Endothelial cell of umbilical vein (primary cell): ENCODE data around the gene CDK5RAP2. TPM values are rescaled to one million over a fixed set of nuclear protein-coding genes. Genes with fewer than 3 reads are reported as not detected.

Experiments used
- BruUV-seq: library from RNA; stranded (reverse); fragments of 400-500 nt; replicated peaks from 2 replicates; lab custom pipeline; 2021; lab: Mats Ljungman, UMichigan
- CTCF ChIA-PET: fragments of 300-600, 350-600 bp; sonication (Branson Sonifier 250); formaldehyde crosslinking; loops from one replicate; lab custom pipeline; 2021; ENCODE audit warnings: antibody characterized with exemption, inconsistent platforms; lab: Charles Lee
- POLR2A ChIA-PET: fragments of 300-600, 350-600 bp; sonication (Branson Sonifier 250); formaldehyde crosslinking; loops from one replicate; lab custom pipeline; 2021; ENCODE audit warnings: antibody characterized with exemption, inconsistent platforms; lab: Charles Lee
- DNase-seq: peaks from one replicate; pipeline ENCODE4 v3.0.0-alpha.2; 2011; ENCODE audit warnings: low read depth, low spot score
- FAIRE-seq: peaks from 2 replicates; lab custom pipeline; 2011; peaks lifted over from hg19 to GRCh38; lab: Jason Lieb, UNC
- H2AFZ ChIP-seq: 2 replicates; pipeline ENCODE4 v1.6.0; 2012; ENCODE audit warnings: low read depth, low read length, control low read depth, inconsistent platforms
- H3K27ac ChIP-seq: 2 replicates; pipeline ENCODE4 v1.5.1; 2011; ENCODE audit warnings: low read depth, mild to moderate bottlenecking, control low read depth, low read length, moderate library complexity; ENCODE audit not compliant: insufficient read depth
- H3K27me3 ChIP-seq, 2 experiments: 2 replicates each; pipeline versions ENCODE4 v1.6.0 to v1.6.1; 2011; ENCODE audit warnings: low read length in 2 of 2, mixed read lengths in 1 of 2; ENCODE audit not compliant: control insufficient read depth in 2 of 2, insufficient read depth in 2 of 2
- H3K36me3 ChIP-seq, 2 experiments: 2 replicates in 1 of 2; 3 replicates in 1 of 2; pipeline ENCODE4 v1.5.1; 2011; ENCODE audit warnings: low read length in 2 of 2, mild to moderate bottlenecking in 1 of 2, moderate library complexity in 1 of 2; ENCODE audit not compliant: control insufficient read depth in 2 of 2, insufficient read depth in 2 of 2; ENCODE audit errors: extremely low read depth in 1 of 2
- H3K4me1 ChIP-seq: 3 replicates; pipeline ENCODE4 v1.5.1; 2011; ENCODE audit warnings: mild to moderate bottlenecking, low read length; ENCODE audit not compliant: control insufficient read depth, insufficient read depth; ENCODE audit errors: extremely low read depth
- H3K4me2 ChIP-seq: 2 replicates; pipeline ENCODE4 v1.6.1; 2011; ENCODE audit warnings: low read length, control low read depth, mixed read lengths; ENCODE audit not compliant: insufficient read depth
- H3K4me3 ChIP-seq, 3 experiments: fragments of 200-600 bp in 1 of 3; sonication (generic), shearing (Covaris generic) in 1 of 3; replicated peaks in 1 of 3; 2 replicates each; pipeline ENCODE4 v1.5.1; 2011 to 2016; ENCODE audit warnings: control low read depth in 3 of 3, low read length in 3 of 3, mild to moderate bottlenecking in 2 of 3, inconsistent platforms in 1 of 3, low read depth in 1 of 3, moderate library complexity in 1 of 3; ENCODE audit not compliant: insufficient read depth in 1 of 3
- H3K79me2 ChIP-seq: 2 replicates; pipeline ENCODE4 v1.6.0; 2012; ENCODE audit warnings: low read length, inconsistent platforms; ENCODE audit not compliant: control insufficient read depth, insufficient read depth
- H3K9ac ChIP-seq: replicated peaks from 2 replicates; pipeline ENCODE3; 2011; ENCODE audit warnings: low read length, control low read depth; ENCODE audit not compliant: insufficient read depth; ENCODE audit errors: extremely low read depth
- H3K9me1 ChIP-seq: replicated peaks from 3 replicates; pipeline ENCODE4 v1.6.0; 2011; ENCODE audit warnings: mild to moderate bottlenecking, low read length; ENCODE audit not compliant: control insufficient read depth, insufficient read depth; ENCODE audit errors: extremely low read depth
- H3K9me3 ChIP-seq: replicated peaks from 2 replicates; pipeline ENCODE4 v1.5.1; 2012; ENCODE audit warnings: low read length, inconsistent platforms; ENCODE audit not compliant: control insufficient read depth, insufficient read depth
- H4K20me1 ChIP-seq: replicated peaks from 2 replicates; pipeline ENCODE3; 2011; ENCODE audit warnings: mild to moderate bottlenecking, low read length; ENCODE audit not compliant: control insufficient read depth, insufficient read depth; ENCODE audit errors: extremely low read depth
- CTCF ChIP-seq, 2 donors: IDR thresholded peaks; 1 replicate in 1 of 2; 2 replicates in 1 of 2; pipeline ENCODE4 v1.5.1; 2011; ENCODE audit warnings: low read length in 2 of 2, mild to moderate bottlenecking in 2 of 2, moderate library complexity in 2 of 2, control low read depth in 1 of 2, inconsistent platforms in 1 of 2, low read depth in 1 of 2; ENCODE audit not compliant: insufficient read depth in 1 of 2; ENCODE audit errors: extremely low read depth in 1 of 2
- EZH2 ChIP-seq: IDR thresholded peaks from 2 replicates; pipeline ENCODE4 v1.6.1; 2012; ENCODE audit warnings: borderline replicate concordance, low read depth, mild to moderate bottlenecking, moderate library complexity, low read length, inconsistent platforms; ENCODE audit not compliant: severe bottlenecking
- FOS ChIP-seq: IDR thresholded peaks from 2 replicates; pipeline ENCODE4 v1.6.1; 2011; ENCODE audit warnings: mild to moderate bottlenecking, low read length, moderate library complexity, borderline replicate concordance; ENCODE audit not compliant: insufficient read depth
- GATA2 ChIP-seq: IDR thresholded peaks from 2 replicates; pipeline ENCODE4 v1.7.0; 2011; ENCODE audit warnings: low read depth, mild to moderate bottlenecking, moderate library complexity, mixed read lengths, low read length; ENCODE audit not compliant: insufficient read length, insufficient read depth
- JUN ChIP-seq: IDR thresholded peaks from 2 replicates; pipeline ENCODE4 v1.6.1; 2011; ENCODE audit warnings: borderline replicate concordance, low read depth; ENCODE audit not compliant: insufficient read length, insufficient read depth
- MAX ChIP-seq: IDR thresholded peaks from 2 replicates; pipeline ENCODE4 v1.6.1; 2011; ENCODE audit not compliant: insufficient read depth, insufficient read length
- MYC ChIP-seq: IDR thresholded peaks from one replicate; pipeline ENCODE4 v1.6.1; 2011; ENCODE audit warnings: mild to moderate bottlenecking, low read depth, low read length
- POLR2A ChIP-seq: IDR thresholded peaks from 2 replicates; pipeline ENCODE4 v1.6.1; 2012; ENCODE audit warnings: low read depth, mild to moderate bottlenecking, control low read depth, low read length
- POLR2AphosphoS5 ChIP-seq: IDR thresholded peaks from 2 replicates; pipeline ENCODE4 v1.6.1; 2012; ENCODE audit warnings: low read depth, mild to moderate bottlenecking, control low read depth, low read length, moderate library complexity; ENCODE audit not compliant: insufficient read depth
- dilution Hi-C: fragments of 300-500 bp; cut with MboI; formaldehyde crosslinking; loops from one replicate; pipeline ENCODE4 v1.15.0; 2019; ENCODE audit warnings: low sequenced_read_pairs; ENCODE audit not compliant: extremely low pct_ligation_motif_present
- intact Hi-C: fragments of 100-400 bp; cut with micrococcal nuclease; formaldehyde crosslinking; loops from one replicate; pipeline ENCODE4 v1.10.0; 2022
- polyA plus RNA-seq, 4 experiments: library from polyadenylated mRNA; depleted of rRNA in 3 of 4; stranded (reverse) in 3 of 4; unstranded in 1 of 4; fragments of >200 nt; gene quantifications; 2 replicates each; pipeline versions ENCODE4 v1.2.1 to v1.2.3, GENCODE V29; 2011 to 2012; ENCODE audit warnings: missing spikeins in 1 of 4
- total RNA-seq: library from RNA; stranded (reverse); gene quantifications from 2 replicates; pipeline ENCODE4 v1.2.3, GENCODE V29; 2021

CDK5RAP2 gene
- total and polyA plus RNA-seq, 2 donors (not counting 3 experiments of a cell fraction or from before 2014, with no cell fraction given) = 17.5 to 56.7 TPM

- Histone ChIP-seq H3K4me3 (no peak overlapping the region), H3K36me3 (peaks cover 0 to 2% of the 10 kb centered on the region in 2 experiments), H3K9me1 (no peaks in the 10 kb centered on the region), H3K9ac (no peak overlapping the region), H3K4me2 (no peak overlapping the region), H3K4me1 (peaks cover 5% of the 10 kb centered on the region), H3K79me2 (no peaks in the 10 kb centered on the region), H3K27ac (no peak overlapping the region), H3K9me3 (no peaks in the 10 kb centered on the region), H2AFZ (no peak overlapping the region), H4K20me1 (no peaks in the 10 kb centered on the region), H3K27me3 (no peaks in the 10 kb centered on the region)
- DNase-seq (no peak), FAIRE-seq (no peak)
- no peak for TF ChIP-seq GATA2
- ChIA-PET POLR2A (no interaction called here), CTCF (interaction anchor here (0.9 kb wide), 1 partner anchor 37 kb away, joined by 3 read pairs; no protein-coding TSS in a partner anchor)
- BruUV-seq = no TSS peak
- intact Hi-C loops = no loop called here
- dilution Hi-C loops = no loop called here
Measured at GRCh38 chr9:120440791-120441190, 139.2 kb downstream of the CDK5RAP2 start.

- Histone ChIP-seq H3K9ac (no peak overlapping the region), H3K4me1 (peaks cover 5% of the 10 kb centered on the region), H3K4me2 (no peak overlapping the region), H3K36me3 (peaks cover 0 to 2% of the 10 kb centered on the region in 2 experiments), H3K27me3 (no peaks in the 10 kb centered on the region), H3K27ac (no peak overlapping the region), H3K79me2 (no peaks in the 10 kb centered on the region), H3K4me3 (no peak overlapping the region), H4K20me1 (no peaks in the 10 kb centered on the region), H2AFZ (no peak overlapping the region), H3K9me3 (no peaks in the 10 kb centered on the region), H3K9me1 (no peaks in the 10 kb centered on the region)
- no peak for FAIRE-seq
- TF ChIP-seq GATA2 (no peak), MAX (no peak), POLR2AphosphoS5 (no peak), JUN (no peak), MYC (no peak), CTCF (IDR thresholded peaks at IDR 0.05; ENCODE audit: extremely low read depth in 1 of 2, insufficient read depth in 1 of 2, low read depth in 1 of 2, low read length in 2 of 2) (no peak), EZH2 (no peak), POLR2A (no peak), FOS (no peak)
- POLR2A ChIA-PET = no interaction called here
- BruUV-seq = no TSS peak
- CTCF ChIA-PET = interaction anchor here (1.1 to 1.8 kb wide), 4 partner anchors 19 to 185 kb away, joined by 3 to 6 read pairs (median 4); no protein-coding TSS in a partner anchor
- dilution Hi-C loops (no loop called here), intact Hi-C loops (no loop called here)
- DNase-seq = no peak
Measured at GRCh38 chr9:120439926-120440325, 140.0 kb downstream of the CDK5RAP2 start.
